H9 (cell line): ENCODE data around the gene FAM72D. TPM values are rescaled to one million over a fixed set of nuclear protein-coding genes. Genes with fewer than 3 reads are reported as not detected.
"Not testable (repeated sequence)": the region's sequence is repeated elsewhere in the genome, so short reads cannot be mapped to it uniquely, and the experiment has no call there.

ENCODE experiments used
- DNase-seq: peaks from one replicate; pipeline ENCODE4 v3.0.0-alpha.2; 2017
- H2AFZ ChIP-seq: one replicate; pipeline ENCODE4 v1.6.1; 2013; ENCODE audit warnings: mild to moderate bottlenecking, low read length, control low read depth, moderate library complexity
- H2AK5ac ChIP-seq: 2 replicates; pipeline ENCODE4 v1.6.1; 2013; ENCODE audit warnings: low read length, control low read depth, mixed read lengths; ENCODE audit not compliant: insufficient read length
- H2BK120ac ChIP-seq: one replicate; pipeline ENCODE4 v1.6.1; 2013; ENCODE audit warnings: low read depth, mild to moderate bottlenecking, low read length, control low read depth, inconsistent platforms; ENCODE audit not compliant: poor library complexity, severe bottlenecking
- H2BK12ac ChIP-seq: 2 replicates; pipeline ENCODE4 v1.6.1; 2013; ENCODE audit warnings: low read length, control low read depth, mixed read lengths, low read depth; ENCODE audit not compliant: insufficient read length
- H2BK15ac ChIP-seq: 2 replicates; pipeline ENCODE4 v1.6.1; 2013; ENCODE audit warnings: low read depth, low read length, control low read depth
- H2BK20ac ChIP-seq: one replicate; pipeline ENCODE4 v1.6.1; 2013; ENCODE audit warnings: low read depth, mild to moderate bottlenecking, low read length, control low read depth, inconsistent platforms; ENCODE audit not compliant: poor library complexity, severe bottlenecking
- H2BK5ac ChIP-seq: 2 replicates; pipeline ENCODE4 v1.6.1; 2013; ENCODE audit warnings: low read length, control low read depth, mixed read lengths; ENCODE audit not compliant: insufficient read length
- H3K14ac ChIP-seq: 2 replicates; pipeline ENCODE4 v1.6.1; 2013; ENCODE audit warnings: low read length, control low read depth; ENCODE audit not compliant: insufficient read depth
- H3K18ac ChIP-seq: 2 replicates; pipeline ENCODE4 v1.6.1; 2013; ENCODE audit warnings: low read depth, mild to moderate bottlenecking, mixed read lengths, low read length, control low read depth; ENCODE audit not compliant: insufficient read length
- H3K23ac ChIP-seq: 2 replicates; pipeline ENCODE4 v1.6.1; 2013; ENCODE audit warnings: low read length, control low read depth, mixed read lengths, low read depth; ENCODE audit not compliant: insufficient read length
- H3K23me2 ChIP-seq: 2 replicates; pipeline ENCODE4 v1.6.1; 2013; ENCODE audit warnings: low read depth, mild to moderate bottlenecking, mixed read lengths, low read length, control low read depth; ENCODE audit not compliant: insufficient read length, poor library complexity, severe bottlenecking
- H3K27ac ChIP-seq: 2 replicates; pipeline ENCODE4 v1.5.1; 2013; ENCODE audit warnings: low read length, control low read depth, mixed read lengths, low read depth; ENCODE audit not compliant: insufficient read length
- H3K27me3 ChIP-seq: 2 replicates; pipeline ENCODE4 v1.6.1; 2013; ENCODE audit warnings: low read length, control low read depth, inconsistent platforms; ENCODE audit not compliant: insufficient read depth
- H3K4ac ChIP-seq: 2 replicates; pipeline ENCODE4 v1.6.1; 2013; ENCODE audit warnings: low read depth, mild to moderate bottlenecking, control low read depth, inconsistent platforms, low read length, moderate library complexity
- H3K4me1 ChIP-seq: 2 replicates; pipeline ENCODE4 v1.6.1; 2013; ENCODE audit warnings: low read length, control low read depth, inconsistent platforms; ENCODE audit not compliant: insufficient read depth
- H3K4me2 ChIP-seq: 2 replicates; pipeline ENCODE4 v1.6.1; 2013; ENCODE audit warnings: low read length, control low read depth, mixed read lengths; ENCODE audit not compliant: insufficient read length, insufficient read depth
- H3K56ac ChIP-seq: 2 replicates; pipeline ENCODE4 v1.6.1; 2013; ENCODE audit warnings: low read depth, mild to moderate bottlenecking, mixed read lengths, low read length, control low read depth; ENCODE audit not compliant: insufficient read length
- H3K79me1 ChIP-seq: 2 replicates; pipeline ENCODE4 v1.6.1; 2013; ENCODE audit warnings: low read depth, mild to moderate bottlenecking, moderate library complexity, low read length, control low read depth, inconsistent platforms; ENCODE audit not compliant: insufficient read depth, poor library complexity, severe bottlenecking
- H3K79me2 ChIP-seq: 2 replicates; pipeline ENCODE4 v1.6.1; 2013; ENCODE audit warnings: low read length, control low read depth, inconsistent platforms; ENCODE audit not compliant: insufficient read depth
- H3K9ac ChIP-seq: 2 replicates; pipeline ENCODE4 v1.6.1; 2013; ENCODE audit warnings: low read length, control low read depth, mixed read lengths; ENCODE audit not compliant: insufficient read length; ENCODE audit errors: extremely low read depth
- H3K9me3 ChIP-seq: one replicate; pipeline ENCODE4 v1.6.1; 2013; ENCODE audit warnings: low read depth, low read length, inconsistent platforms; ENCODE audit not compliant: control insufficient read depth
- H3T11ph ChIP-seq: one replicate; pipeline ENCODE4 v1.6.1; 2013; ENCODE audit warnings: mild to moderate bottlenecking, low read length, control low read depth, inconsistent platforms
- H4K20me1 ChIP-seq: one replicate; pipeline ENCODE4 v1.6.1; 2013; ENCODE audit not compliant: control insufficient read depth, insufficient read length, insufficient read depth
- H4K5ac ChIP-seq: 2 replicates; pipeline ENCODE4 v1.6.1; 2013; ENCODE audit warnings: low read depth, mild to moderate bottlenecking, mixed read lengths, low read length, control low read depth; ENCODE audit not compliant: insufficient read length
- H4K8ac ChIP-seq: replicated peaks from 2 replicates; pipeline ENCODE4 v1.6.1; 2013; ENCODE audit warnings: low read length, control low read depth, mixed read lengths, low read depth; ENCODE audit not compliant: insufficient read length
- H4K91ac ChIP-seq: 2 replicates; pipeline ENCODE4 v1.6.1; 2013; ENCODE audit warnings: low read depth, mild to moderate bottlenecking, moderate library complexity, mixed read lengths, low read length, control low read depth; ENCODE audit not compliant: insufficient read length
- H3K27ac Mint-ChIP-seq, 3 experiments: 2 replicates in 2 of 3; 3 replicates in 1 of 3; pipeline ENCODE4 v1.8.0; 2020 to 2021; ENCODE audit warnings: mixed read lengths in 3 of 3, mild to moderate bottlenecking in 1 of 3, moderate library complexity in 1 of 3
- H3K27me3 Mint-ChIP-seq: 2 replicates; pipeline ENCODE4 v1.8.0; 2021; ENCODE audit warnings: low read depth, mild to moderate bottlenecking, moderate library complexity, mixed read lengths
- H3K36me3 Mint-ChIP-seq, 3 experiments: 2 replicates in 2 of 3; 3 replicates in 1 of 3; pipeline ENCODE4 v1.8.0; 2020 to 2021; ENCODE audit warnings: low read depth in 3 of 3, mixed read lengths in 3 of 3; ENCODE audit not compliant: insufficient read depth in 1 of 3
- H3K4me1 Mint-ChIP-seq, 2 experiments: 2 replicates each; pipeline ENCODE4 v1.8.0; 2020; ENCODE audit warnings: mixed read lengths in 2 of 2
- H3K4me3 Mint-ChIP-seq, 2 experiments: 2 replicates in 1 of 2; 3 replicates in 1 of 2; pipeline ENCODE4 v1.8.0; 2020 to 2021; ENCODE audit warnings: mild to moderate bottlenecking in 2 of 2, mixed read lengths in 2 of 2, moderate library complexity in 1 of 2
- H3K9me3 Mint-ChIP-seq, 2 experiments: 2 replicates in 1 of 2; 3 replicates in 1 of 2; pipeline ENCODE4 v1.8.0; 2020; ENCODE audit warnings: mild to moderate bottlenecking in 2 of 2, mixed read lengths in 2 of 2, moderate library complexity in 1 of 2
- WGBS: extraction: QIAGEN DNeasy Blood & Tissue Kit; methylation state at CpG from one replicate; pipeline ENCODE4 v1.1.7; 2013; ENCODE audit warnings: missing lambda C conversion rate, low lambda C conversion rate, mixed read lengths; ENCODE audit not compliant: insufficient read length; ENCODE audit errors: extremely low coverage; 5-methylcytosine and 5-hydroxymethylcytosine counted together
- total RNA-seq: library from RNA; stranded (reverse); gene quantifications from 2 replicates; pipeline ENCODE4 v1.2.1, GENCODE V29; 2021

Gene FAM72D
- total RNA-seq, 1 experiment from 2014 or later = 6.0 TPM

GRCh38 chr1:145103294-145103693 is 7.5 kb downstream of the FAM72D start:
- not testable (repeated sequence) for H3K4ac ChIP-seq, H3K27me3 Mint-ChIP-seq, H4K20me1 ChIP-seq, H3K56ac ChIP-seq, H4K91ac ChIP-seq, H4K8ac ChIP-seq, H4K5ac ChIP-seq, H3K36me3 Mint-ChIP-seq, H2AFZ ChIP-seq, H3K14ac ChIP-seq, H2BK5ac ChIP-seq, H3K79me1 ChIP-seq, H3K9me3 ChIP-seq, H2AK5ac ChIP-seq, H3K4me2 ChIP-seq, H3K4me1 Mint-ChIP-seq, DNase-seq, H3K4me1 ChIP-seq, H3K4me3 Mint-ChIP-seq, H2BK12ac ChIP-seq, H3K27ac Mint-ChIP-seq, H3K79me2 ChIP-seq, H3K27ac ChIP-seq, H3K9me3 Mint-ChIP-seq, H2BK120ac ChIP-seq, H3T11ph ChIP-seq, H3K23ac ChIP-seq, H3K27me3 ChIP-seq, H3K9ac ChIP-seq, H2BK15ac ChIP-seq, H2BK20ac ChIP-seq, H3K18ac ChIP-seq, H3K23me2 ChIP-seq
- no CpG with 5 or more reads among the region's 2 CpGs for WGBS

- not testable (repeated sequence) for H3K4me3 Mint-ChIP-seq, H2AFZ ChIP-seq, H3K4ac ChIP-seq, H3K23me2 ChIP-seq, H3K9ac ChIP-seq, H2BK5ac ChIP-seq, H2AK5ac ChIP-seq, H4K91ac ChIP-seq, H3K56ac ChIP-seq, DNase-seq, H2BK20ac ChIP-seq, H3K27me3 ChIP-seq, H3K79me2 ChIP-seq, H3K36me3 Mint-ChIP-seq, H3K4me1 ChIP-seq, H3K27me3 Mint-ChIP-seq, H3K4me1 Mint-ChIP-seq, H3K18ac ChIP-seq, H3K4me2 ChIP-seq, H3K27ac ChIP-seq, H3K23ac ChIP-seq, H3T11ph ChIP-seq, H3K9me3 Mint-ChIP-seq, H2BK120ac ChIP-seq, H4K8ac ChIP-seq, H3K79me1 ChIP-seq, H3K14ac ChIP-seq, H2BK15ac ChIP-seq, H4K5ac ChIP-seq, H3K27ac Mint-ChIP-seq, H4K20me1 ChIP-seq, H2BK12ac ChIP-seq, H3K9me3 ChIP-seq
- WGBS = no CpG with 5 or more reads among the region's 3 CpGs
Measured at GRCh38 chr1:145111674-145112073, 15.9 kb downstream of the FAM72D start.
